CD4-positive, alpha-beta T cell treated with Interleukin-1 beta for 1 hour (primary cell): ENCODE measurements around the gene MCMBP.
"Not testable (repeated sequence)": the region's sequence is repeated elsewhere in the genome, so short reads cannot be mapped to it uniquely, and the experiment has no call there.

Experiments used
- DNase-seq, 2 donors: peaks; one replicate each; pipeline ENCODE4 v3.0.0-alpha.2; 2020 to 2022

Gene MCMBP

DNA sequence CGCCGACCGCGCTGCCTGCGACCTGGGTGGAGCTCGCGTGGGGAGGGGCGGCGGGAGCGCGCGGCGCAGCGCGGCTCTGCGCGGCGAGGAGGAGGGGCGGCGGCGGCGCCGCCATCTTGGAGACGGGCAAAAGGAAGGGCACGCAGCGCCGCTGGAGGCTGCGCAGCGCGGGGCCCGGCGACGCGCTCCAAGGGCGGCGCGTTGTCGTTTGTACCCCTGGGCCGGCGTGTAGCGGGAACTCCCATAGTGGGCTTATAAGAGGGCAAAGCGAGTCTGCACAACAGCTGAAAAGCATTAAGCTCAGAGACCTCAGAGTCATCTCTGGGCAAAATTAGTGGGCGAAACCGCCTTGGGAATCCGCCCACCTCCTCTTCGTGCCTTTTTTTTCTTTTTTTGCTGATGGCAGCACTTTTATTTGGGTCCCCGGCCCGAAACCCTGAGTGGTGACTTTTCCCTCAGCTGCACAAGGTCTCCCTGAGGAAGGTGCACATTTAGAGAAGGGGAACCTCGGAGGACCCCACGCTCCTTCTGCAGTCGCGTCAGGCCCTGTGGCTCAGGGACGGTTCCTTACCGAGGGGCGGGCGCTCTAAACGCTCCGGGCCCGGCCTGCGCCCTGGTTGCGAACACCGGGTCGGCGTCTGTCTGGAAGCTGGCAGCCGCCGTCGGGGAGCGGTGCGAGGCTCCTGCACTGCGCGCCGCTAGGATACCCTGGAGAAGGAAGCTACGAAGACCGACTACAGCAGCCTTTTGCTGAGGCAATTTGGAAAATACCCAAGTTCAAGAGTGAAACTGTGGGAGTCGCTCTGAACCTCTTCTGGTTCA lies 428 bp upstream of the MCMBP start:
- DNase-seq, result peak; percentile 89 to 91

DNA sequence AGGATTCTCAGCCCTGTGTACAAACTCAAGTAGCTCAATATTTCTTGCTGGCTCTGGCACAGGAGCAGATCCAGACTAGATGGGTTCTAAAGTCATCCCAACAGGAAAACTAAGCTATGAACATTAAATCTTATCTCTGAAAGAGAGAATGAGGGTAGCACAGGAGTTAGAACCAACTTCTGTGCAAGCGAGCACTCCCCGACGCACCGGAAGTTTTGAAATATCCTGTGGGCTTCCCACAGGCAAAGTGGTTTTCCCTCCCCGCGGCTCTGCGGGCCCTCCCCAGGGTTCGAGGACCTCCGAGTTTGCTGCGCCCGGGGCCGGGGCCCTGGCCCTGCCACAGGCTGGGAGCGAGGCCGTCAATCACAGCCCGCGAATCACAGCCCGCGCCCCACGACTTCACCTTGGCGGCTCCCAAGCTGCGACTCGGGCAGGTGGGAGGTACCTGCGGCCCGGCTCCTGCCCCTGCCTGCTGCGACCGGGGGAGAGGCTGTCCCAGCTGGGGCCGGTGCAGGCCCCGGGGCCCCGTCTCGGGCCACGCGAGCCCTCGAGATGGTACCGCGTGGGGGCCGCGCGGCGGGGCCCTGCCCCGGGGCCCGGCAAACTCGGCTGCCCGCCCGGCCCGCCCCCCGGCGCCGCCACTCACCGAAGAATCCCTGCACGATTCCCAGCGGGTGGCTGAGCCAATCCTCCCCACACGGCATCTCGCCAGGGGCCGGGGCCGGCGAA lies 598 bp downstream of the MCMBP start:
- peak; percentile 41 to 59 for DNase-seq

DNA sequence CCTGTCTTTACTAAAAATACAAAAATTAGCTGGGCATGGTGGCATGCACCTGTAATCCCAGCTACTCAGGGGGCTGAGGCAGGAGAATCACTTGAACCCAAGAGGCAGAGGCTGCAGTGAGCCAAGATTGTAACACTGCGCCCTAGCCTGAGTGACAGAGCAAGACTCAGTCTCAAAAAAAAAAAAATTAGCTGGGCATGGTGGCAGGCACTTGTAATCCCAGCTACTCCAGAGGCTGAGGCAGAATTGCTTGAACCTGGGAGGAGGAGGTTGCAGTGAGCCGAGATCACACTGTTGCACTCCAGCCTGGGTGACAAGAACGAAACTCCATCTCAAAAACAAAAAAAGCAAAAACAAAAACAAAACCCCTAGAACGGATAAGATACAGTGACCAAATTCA lies 3.2 kb downstream of the MCMBP start:
- DNase-seq, result not testable (repeated sequence)

DNA sequence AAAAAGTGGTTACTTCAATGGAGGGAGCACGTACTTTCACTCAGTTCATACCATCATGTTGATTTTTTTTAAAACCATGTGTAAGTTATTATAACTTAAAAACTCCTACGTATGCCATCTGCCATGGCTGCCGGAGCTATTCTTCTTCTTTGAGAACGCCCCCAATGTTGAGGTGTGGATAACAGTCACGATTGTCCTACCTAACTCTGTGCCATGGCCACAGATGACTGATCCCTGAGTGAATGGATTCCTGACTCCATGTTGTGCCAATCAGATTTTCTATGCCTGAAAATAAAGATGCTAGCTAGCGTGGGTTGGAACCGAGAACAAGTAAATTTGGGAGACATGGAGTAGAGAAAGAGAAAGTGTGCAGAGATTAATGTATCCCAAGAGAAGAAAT lies 5.3 kb downstream of the MCMBP start:
- no peak for DNase-seq

DNA sequence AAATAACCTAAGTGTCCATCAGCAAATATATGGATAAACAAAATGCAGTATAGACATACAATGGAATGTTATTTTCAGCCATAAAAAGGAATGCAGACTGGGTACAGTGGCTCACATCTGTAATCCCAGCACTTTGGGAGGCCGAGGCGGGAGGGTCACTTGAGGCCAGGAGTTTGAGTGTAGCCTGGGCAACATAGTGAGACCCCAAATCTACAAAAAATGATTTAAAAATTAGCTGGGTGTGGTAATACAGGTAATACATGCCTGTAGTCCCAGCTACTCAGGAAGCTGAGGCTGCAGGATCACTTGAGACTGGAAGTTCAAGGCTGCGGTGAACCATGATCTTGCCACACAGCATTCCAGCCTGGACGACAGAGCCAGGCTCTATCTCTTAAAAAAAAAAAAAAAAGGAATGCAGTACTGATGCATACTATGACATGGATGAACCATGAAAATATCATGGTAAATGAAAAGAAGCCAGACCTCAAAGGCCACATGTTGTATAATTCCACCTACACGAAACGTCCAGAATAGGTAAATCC lies 6.9 kb downstream of the MCMBP start:
- no peak for DNase-seq

DNA sequence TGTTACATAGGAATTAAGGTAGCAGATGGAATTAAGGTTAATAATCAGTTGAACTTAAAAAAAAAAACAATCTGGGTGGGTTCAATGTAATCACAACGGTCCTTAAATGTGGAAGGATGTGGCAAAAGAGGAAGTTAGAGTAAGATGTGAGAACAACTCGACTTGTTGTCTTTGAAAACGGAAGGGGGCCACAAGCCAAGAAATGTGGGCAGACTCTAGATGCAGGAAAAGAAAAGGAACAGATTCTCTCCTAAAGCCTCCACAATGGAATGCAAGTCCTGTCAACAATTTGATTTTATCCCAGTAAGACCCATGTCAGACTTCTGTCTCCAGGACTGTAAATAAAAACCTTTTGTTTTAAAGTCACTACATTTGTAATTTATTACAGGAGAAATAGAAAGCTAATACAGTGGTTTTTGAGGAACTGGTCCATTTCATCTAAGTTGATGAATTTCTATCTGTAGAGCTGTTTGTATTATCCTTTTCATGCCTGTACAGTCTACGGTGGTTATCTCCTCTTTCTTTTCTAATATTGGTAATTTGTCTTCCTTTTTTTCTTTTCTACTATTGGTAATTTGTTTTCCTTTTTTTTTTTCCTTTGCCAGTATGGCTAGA lies 8.6 kb downstream of the MCMBP start:
- no peak for DNase-seq

DNA sequence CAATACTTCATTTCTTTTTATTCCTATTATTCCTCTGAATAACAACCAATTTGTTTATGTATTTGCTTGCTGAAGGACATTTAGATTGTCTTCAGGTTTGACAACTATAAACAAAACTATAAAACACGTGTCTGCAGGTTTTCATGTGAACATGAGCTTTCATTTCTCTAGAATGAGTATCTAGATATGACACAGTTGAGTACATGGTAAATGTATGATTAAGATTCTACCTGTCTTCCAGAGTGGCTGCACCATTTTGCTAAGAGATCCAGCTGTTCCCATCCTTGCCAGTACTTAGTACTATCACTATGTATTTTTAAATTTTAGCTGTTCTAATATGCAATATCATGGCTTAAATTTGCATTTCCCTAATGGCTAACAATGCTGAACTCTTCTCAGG lies 10.1 kb downstream of the MCMBP start:
- no peak for DNase-seq

DNA sequence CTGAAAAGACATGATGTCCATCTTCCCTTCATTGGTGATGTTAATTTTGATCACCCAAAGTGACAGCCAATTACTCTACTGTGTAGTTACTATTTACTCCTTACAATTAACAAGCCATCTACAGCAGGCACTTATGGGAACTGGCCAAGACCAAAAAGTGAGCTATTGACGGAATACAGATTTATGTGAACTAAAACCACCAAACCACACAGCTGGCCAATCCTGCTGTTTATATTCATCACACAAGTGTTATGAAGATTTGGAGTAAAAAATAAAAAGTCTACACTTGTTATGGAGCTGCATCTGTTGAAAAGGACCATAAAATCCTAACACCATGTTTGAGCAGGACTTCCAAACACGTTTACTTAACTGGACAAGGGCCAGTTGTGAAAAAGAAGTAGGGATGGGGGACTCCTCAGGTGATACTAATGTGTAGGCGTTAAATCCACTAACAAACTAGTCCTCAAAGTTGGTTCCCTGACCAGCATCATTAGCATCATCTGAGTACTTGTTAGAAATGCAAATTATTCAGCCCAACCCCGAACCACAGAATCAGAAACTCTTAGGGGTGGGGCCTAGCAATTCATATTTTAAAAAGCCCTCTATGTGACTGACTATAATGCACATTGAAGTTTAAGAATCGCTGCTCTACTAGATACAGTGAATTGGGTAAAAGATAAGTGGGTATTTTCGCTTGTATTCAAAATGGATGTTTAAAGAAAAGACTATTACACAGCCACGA lies 11.6 kb downstream of the MCMBP start:
- no peak for DNase-seq

DNA sequence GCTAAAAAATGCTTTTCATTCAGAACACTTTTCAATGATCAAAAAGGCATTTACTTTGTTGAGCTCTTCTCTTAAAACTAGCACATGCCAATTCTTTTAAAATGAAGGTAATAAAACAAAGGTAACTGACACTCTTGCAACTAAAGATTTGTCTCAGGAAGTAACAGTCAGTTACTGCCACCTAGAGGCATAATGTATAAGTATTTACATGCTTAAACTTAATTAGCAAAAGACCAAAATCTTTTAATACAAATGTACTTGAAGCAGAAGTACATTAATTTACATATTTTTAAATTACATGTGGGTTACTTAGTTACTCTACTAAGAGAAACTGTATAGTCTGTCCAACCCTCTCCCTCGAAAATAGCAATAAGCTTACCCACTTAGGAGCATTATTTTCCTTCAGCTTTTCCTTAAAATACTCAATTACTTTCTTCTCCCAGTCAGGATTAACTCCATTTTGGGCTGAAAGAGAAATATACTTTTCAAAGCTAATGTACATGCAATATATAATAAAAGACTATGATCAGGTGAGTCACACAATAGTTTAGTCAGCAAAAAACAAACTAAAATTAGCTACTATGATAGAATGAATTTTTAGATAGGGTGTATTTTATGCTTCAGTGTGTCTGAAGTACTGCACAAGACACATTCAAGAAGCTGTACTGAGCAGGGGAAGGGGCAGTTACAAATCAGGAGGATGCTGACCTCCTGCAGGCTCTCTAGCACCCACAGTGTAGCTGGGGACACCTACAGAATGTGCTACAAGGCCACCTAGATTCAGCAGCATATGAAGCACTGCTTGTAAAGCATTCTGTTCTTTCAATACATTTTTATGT lies 13.0 kb downstream of the MCMBP start:
- DNase-seq, result peak in 1 of 2 donors; percentile 61

DNA sequence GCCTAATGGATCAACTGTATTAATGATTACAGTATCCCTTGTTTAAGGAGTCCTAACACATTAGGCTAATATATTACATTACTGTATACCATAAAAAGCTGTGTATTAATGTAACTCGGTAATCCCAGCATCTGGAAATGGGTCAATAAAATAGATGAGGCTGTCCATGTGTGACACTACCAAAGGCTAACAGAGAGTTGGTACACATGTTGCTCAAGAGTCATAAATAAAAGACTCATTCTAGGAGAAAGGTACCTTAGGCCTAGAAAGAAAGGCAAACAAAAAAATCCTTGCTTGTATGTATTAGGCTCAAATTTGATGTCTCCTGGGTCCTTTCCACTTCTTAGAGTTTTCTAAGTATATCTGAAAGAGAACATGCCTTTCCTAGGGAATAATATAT lies 14.6 kb downstream of the MCMBP start:
- DNase-seq, result no peak

DNA sequence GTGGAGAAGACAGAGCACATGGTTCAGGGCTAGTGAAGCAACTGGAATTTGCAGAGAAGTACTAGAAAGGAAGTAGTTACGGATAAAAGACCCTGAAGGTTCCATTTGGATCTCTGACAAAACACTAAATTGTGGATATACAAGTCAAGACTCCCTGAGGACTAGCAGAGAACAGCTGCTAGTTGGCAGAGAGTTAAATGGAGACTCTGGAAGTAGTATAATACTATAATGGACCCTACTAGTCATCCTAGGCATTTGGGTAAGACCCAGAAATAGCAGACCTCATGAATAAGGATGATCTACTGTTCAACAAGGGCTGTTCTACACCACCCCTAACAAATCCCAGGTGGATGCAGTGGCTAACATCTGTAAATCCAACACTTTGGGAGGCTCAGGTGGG lies 19.1 kb downstream of the MCMBP start:
- no peak for DNase-seq

DNA sequence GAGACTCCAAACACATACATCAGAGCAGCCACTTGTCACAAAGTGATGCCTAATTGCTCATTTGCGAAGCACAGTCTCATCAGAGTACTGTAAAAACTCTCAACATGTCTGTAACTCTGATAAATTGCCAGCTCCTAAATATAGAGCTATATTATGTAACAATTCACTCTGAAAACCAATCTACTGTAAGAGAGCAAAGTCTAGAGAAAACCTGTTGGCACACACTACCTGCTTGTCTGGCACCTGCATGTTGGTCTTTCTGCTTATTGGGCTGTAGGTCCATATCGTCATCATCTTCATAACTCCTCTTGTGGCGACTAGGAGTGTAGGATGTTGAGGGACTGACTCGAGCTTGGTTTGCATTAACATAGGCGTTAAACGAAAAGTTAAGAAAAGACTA lies 19.8 kb downstream of the MCMBP start:
- DNase-seq, result no peak

DNA sequence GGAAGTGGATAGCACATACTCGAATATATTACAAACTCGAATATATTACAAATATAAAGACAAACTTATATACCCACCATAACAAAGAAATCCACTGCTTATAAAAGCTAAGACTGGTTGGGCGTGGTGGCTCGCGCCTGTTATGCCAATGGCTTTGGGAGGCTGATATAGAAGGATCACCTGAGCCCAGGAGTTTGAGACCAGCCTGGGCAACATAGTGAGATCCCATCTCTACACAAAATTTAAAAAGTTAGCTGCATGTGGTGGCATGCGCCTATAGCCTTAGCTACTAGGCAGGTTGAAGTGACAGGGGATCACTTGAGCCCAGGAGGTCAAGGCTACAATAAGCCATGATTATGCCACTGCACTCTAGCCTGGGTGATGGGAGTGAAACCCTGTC lies 20.4 kb downstream of the MCMBP start:
- no peak for DNase-seq

DNA sequence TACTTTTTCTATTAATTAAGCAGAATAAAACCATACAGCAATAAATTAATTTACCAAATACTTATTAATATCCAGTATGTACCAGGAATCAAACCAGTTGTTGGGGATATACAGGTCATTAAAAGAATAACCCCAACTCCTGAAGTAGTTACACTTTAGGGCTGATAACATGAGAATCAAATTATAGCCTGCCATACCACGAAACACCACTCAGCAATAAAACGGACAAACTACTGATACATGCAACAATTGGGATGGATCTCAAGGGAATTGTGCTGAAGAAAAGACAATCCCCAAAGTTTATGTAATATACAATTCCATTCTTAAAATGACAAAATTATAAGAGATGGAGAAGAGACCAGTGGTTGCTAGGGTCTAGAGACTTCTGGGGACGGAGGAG lies 22.7 kb downstream of the MCMBP start:
- no peak for DNase-seq

DNA sequence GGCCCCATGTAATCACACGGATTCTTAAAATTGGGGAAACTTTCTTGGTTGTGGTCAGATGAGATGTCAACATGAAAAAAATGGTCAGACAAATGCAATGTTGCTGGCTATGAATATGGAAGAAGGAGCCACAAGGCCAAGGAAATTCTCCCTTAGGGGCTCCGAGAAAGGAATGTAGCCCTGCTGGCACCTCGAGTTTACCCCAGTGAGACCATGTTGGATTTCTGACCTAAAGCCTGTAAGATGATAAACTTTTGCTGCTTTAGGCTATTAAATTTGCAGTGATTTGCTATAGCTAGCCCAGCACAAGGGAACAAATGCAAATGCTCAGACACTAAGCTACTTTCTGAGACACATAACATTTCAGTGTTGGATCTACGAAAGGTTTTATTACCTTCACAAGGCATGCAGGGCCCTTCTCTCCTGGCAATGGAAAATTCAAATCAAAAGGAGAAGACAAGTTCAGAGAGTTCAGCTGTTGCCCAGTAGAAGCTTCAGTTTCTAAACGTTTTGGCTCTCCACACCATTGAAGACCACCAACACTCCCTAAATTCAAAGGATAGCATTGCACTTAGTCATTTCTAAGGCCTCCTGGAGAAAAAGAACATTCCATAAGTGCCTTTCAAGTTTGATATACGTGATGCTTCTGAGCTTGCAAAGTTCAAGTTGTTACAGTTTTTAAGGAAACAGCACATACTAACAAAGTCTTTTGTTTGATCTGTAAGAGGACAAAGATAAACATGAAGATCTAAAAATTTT lies 23.4 kb downstream of the MCMBP start:
- DNase-seq, result no peak

DNA sequence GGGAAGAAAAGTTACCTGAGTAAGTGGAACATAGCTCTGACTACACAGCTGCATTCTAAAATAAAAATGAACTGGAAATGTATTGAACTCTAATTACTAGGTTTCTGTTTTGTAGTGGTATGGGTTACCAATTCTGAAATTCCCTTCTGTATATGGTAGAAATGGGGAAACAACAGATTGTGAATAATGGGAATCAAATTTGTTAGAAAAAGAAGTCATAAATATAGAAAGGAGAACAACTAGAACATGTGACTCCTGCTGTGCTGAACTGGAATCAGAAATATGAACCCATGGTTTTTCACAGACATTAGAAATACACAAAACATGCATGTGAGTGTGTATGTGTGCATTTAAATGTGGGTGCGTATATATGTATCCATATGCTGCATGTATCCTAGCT lies 27.0 kb downstream of the MCMBP start:
- DNase-seq, result no peak

DNA sequence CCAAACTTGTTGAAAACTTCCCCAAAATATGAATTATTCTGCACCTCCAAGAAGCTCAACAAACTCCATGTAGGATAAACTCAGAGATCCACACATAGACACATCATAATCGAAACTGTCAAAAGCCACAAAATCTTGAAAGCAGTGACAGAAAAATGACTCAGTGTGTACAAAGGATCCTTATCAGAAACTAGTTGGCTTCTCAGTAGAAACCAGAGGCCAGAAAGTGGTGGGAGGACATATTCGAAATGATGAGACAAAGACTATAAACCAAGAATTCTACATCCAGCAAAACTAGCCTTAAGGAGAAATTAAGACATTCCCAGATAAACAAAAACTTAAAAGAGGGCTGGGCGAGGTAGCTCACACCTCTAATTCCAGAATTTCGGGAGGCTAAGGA lies 38.5 kb downstream of the MCMBP start:
- DNase-seq, result no peak

DNA sequence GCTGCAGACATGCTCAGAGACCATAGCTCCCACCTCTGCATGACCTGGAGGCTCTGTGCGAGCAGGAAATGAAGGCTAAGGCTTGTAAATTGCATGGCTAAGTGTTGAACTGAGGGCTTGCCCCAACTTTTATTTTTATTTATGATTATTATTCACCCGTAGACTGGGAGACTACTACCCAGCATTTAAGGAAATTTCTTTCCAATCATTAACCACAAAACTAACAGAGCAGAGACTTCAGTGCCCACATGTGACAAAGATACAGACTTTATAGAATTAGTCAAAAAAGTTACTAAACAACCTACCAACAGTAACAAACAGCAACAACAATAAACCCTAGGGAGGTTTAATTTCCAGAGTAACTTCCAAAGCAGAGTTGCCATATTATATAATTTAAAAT lies 39.7 kb downstream of the MCMBP start:
- DNase-seq, result no peak

DNA sequence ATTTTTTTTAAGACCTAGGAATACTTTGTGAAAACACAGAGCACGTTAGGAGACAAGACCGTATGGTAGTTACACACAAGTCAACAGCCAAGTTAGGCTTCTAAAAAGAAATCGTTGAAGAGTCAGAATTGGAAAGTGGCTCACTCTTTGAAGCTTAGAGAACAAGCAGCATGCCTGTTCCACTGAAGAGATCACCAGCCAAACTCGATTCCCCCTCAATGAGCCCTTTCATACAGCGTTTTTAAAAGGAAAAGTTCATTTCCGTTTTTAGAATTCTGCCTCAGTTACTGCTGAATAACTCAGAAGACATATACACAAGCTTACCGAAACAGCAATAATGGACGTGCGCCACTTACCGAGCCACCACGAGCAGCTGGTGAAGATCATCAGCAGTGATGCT lies 41.0 kb downstream of the MCMBP start:
- DNase-seq, result no peak

DNA sequence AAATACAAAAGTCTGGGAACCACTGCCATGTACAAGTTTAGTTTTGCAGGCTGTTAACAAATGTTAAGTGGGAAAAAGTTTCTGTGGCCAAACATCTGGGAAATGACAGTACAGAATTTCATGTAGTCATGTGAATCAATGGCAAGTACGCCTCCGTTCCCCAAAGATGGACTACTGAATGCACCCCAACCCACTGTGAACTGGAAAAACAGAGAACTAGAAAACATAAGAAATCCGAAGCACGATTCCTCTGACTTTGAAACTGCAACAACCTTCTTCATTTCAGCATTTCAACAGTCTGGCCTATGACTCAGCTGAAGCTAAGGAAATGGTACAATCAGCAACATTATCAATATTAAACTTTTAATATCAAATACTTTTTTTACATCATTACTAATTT lies 41.8 kb downstream of the MCMBP start:
- DNase-seq, result no peak

DNA sequence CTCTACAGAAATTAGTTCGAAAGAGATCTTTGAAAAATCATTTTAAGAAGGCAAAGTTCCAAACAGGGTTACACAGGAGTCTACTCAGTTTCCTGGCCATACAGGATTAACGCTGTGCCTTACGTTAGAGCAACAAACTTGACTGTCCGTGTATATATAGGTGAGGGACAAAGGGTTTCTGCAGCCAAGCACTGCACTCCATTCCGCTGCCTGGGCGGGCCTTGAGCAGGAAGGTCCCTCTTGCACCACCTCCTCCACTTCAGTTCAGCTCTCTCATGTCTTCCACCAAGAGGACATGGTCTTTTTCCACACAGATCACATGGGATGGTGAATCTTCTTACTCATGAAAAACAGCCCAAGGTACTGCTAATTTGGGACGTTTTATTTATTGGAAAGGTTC lies 43.2 kb downstream of the MCMBP start:
- no peak for DNase-seq
